Neutrophil (primary cell): Measurements from ENCODE around the gene TBL3.

Source experiments
- H3K27ac ChIP-seq: fragments of 200-600 bp; sonication (generic); 2 replicates; pipeline ENCODE4 v1.5.1; 2016; ENCODE audit warnings: mild to moderate bottlenecking, moderate library complexity
- H3K27me3 ChIP-seq: fragments of 200-600 bp; sonication (generic); 2 replicates; pipeline ENCODE4 v1.6.0; 2016; ENCODE audit warnings: mild to moderate bottlenecking
- H3K36me3 ChIP-seq: fragments of 200-600 bp; sonication (generic); 2 replicates; pipeline ENCODE4 v1.5.1; 2017
- H3K4me1 ChIP-seq, 2 experiments: fragments of 200-600 bp in 1 of 2; sonication (generic) in 1 of 2; 1 replicate in 1 of 2; 2 replicates in 1 of 2; pipeline versions ENCODE4 v1.5.1 to v1.6.1; 2013 to 2016; ENCODE audit warnings: low read depth in 1 of 2, low read length in 1 of 2, mild to moderate bottlenecking in 1 of 2, moderate library complexity in 1 of 2; ENCODE audit not compliant: control insufficient read depth in 1 of 2, insufficient read depth in 1 of 2
- H3K4me3 ChIP-seq, 2 experiments: fragments of 200-600 bp in 1 of 2; sonication (generic) in 1 of 2; 1 replicate in 1 of 2; 2 replicates in 1 of 2; pipeline ENCODE4 v1.5.1; 2013 to 2016; ENCODE audit warnings: low read depth in 1 of 2, low read length in 1 of 2, mild to moderate bottlenecking in 1 of 2, moderate library complexity in 1 of 2
- H3K9me3 ChIP-seq: fragments of 200-600 bp; sonication (generic); 2 replicates; pipeline ENCODE4 v1.5.1; 2016
- CTCF ChIP-seq: fragments of 200-600 bp; sonication (generic); IDR thresholded peaks from 2 replicates; pipeline ENCODE4 v1.5.1; 2016; ENCODE audit warnings: antibody characterized with exemption

The TBL3 gene

GRCh38 chr16:1978476-1979120 lies 6.7 kb downstream of the TBL3 start:
- Histone ChIP-seq H3K27me3 (peaks cover 59% of the 10 kb centered on the region), H3K27ac (no peak overlapping the region), H3K4me3 (no peak overlapping the region), H3K36me3 (peaks cover 41% of the 10 kb centered on the region), H3K9me3 (no peaks in the 10 kb centered on the region), H3K4me1 (peaks cover 7% of the 10 kb centered on the region in 2 experiments)
- no peak for TF ChIP-seq CTCF

- H3K36me3 ChIP-seq: peaks cover 40% of the 10 kb centered on the region
- H3K4me1 ChIP-seq: peaks cover 9 to 12% of the 10 kb centered on the region in 2 experiments
- peaks cover 61% of the 10 kb centered on the region for H3K27me3 ChIP-seq
- no peak overlapping the region for H3K27ac ChIP-seq
- no peak for TF ChIP-seq CTCF
- no peak overlapping the region for H3K4me3 ChIP-seq
- no peaks in the 10 kb centered on the region for H3K9me3 ChIP-seq
Observed at GRCh38 chr16:1979271-1980029, 7.6 kb downstream of the TBL3 start.

GRCh38 chr16:1980030-1980769 lies 8.3 kb downstream of the TBL3 start:
- H3K27ac ChIP-seq: no peak overlapping the region
- peaks cover 61% of the 10 kb centered on the region for H3K27me3 ChIP-seq
- peaks cover 32% of the 10 kb centered on the region for H3K36me3 ChIP-seq

GRCh38 chr16:1980770-1981087 lies 8.9 kb downstream of the TBL3 start:
- peaks cover 27% of the 10 kb centered on the region for H3K36me3 ChIP-seq
- peaks cover 61% of the 10 kb centered on the region for H3K27me3 ChIP-seq
- no peak overlapping the region for H3K27ac ChIP-seq
- H3K4me3 ChIP-seq: no peak overlapping the region
- H3K4me1 ChIP-seq: peaks cover 20% of the 10 kb centered on the region in 2 experiments
- no peak for TF ChIP-seq CTCF
- H3K9me3 ChIP-seq: no peaks in the 10 kb centered on the region

More at GRCh38 chr16:1980030-1980769, 8.3 kb downstream of the TBL3 start:
- TF ChIP-seq CTCF: no peak
- Histone ChIP-seq H3K9me3 (no peaks in the 10 kb centered on the region), H3K4me1 (peaks cover 16 to 20% of the 10 kb centered on the region in 2 experiments), H3K4me3 (no peak overlapping the region)

- no peak for TF ChIP-seq CTCF
- H3K9me3 ChIP-seq: no peaks in the 10 kb centered on the region
- peaks cover 20% of the 10 kb centered on the region for H3K36me3 ChIP-seq
- H3K27ac ChIP-seq: no peak within 1 kb of the TSS
- no peak within 1 kb of the TSS for H3K4me3 ChIP-seq
- H3K27me3 ChIP-seq: peaks cover 61% of the 10 kb centered on the region
- H3K4me1 ChIP-seq: peaks cover 20% of the 10 kb centered on the region in 2 experiments
Observed at GRCh38 chr16:1981398-1981836, 9.6 kb downstream of the TBL3 start, which contains the start of gene NOXO1. NOXO1 (minus strand) TSS chr16:1981469; CDS start chr16:1981179, 290 bp downstream.
